ENCODE data around the gene ISCA1. TPM values are rescaled to one million over a fixed set of nuclear protein-coding genes. Genes with fewer than 3 reads are reported as not detected.

Gene ISCA1
- total RNA-seq, 1 donor from 2014 or later, result 26.4 TPM

GRCh38 chr9:86257391-86257790 lies 24.9 kb downstream of the ISCA1 start:
- Histone ChIP-seq H3K27me3 (ENCODE audit: control insufficient read depth, insufficient read depth, low read length) (no peaks in the 10 kb centered on the region), H3K4me3 (ENCODE audit: low read depth, low read length) (no peak overlapping the region), H3K36me3 (ENCODE audit: control insufficient read depth, insufficient read depth, low read length) (no peaks in the 10 kb centered on the region)
- no peak for TF ChIP-seq CTCF (IDR thresholded peaks at IDR 0.05; ENCODE audit: insufficient read depth, low read length, poor library complexity, severe bottlenecking)
- no peak for DNase-seq (ENCODE audit: low read depth)

GRCh38 chr9:86256653-86257052 lies 25.7 kb downstream of the ISCA1 start:
- H3K27me3 ChIP-seq (ENCODE audit: control insufficient read depth, insufficient read depth, low read length), result no peaks in the 10 kb centered on the region
- H3K4me3 ChIP-seq (ENCODE audit: low read depth, low read length), result no peak overlapping the region
- no peak for DNase-seq (ENCODE audit: low read depth)
- no peaks in the 10 kb centered on the region for H3K36me3 ChIP-seq (ENCODE audit: control insufficient read depth, insufficient read depth, low read length)
- TF ChIP-seq CTCF (IDR thresholded peaks at IDR 0.05; ENCODE audit: insufficient read depth, low read length, poor library complexity, severe bottlenecking), result no peak

GRCh38 chr9:86253577-86253976 lies 28.8 kb downstream of the ISCA1 start:
- no peak for TF ChIP-seq CTCF (IDR thresholded peaks at IDR 0.05; ENCODE audit: insufficient read depth, low read length, poor library complexity, severe bottlenecking)
- Histone ChIP-seq H3K27me3 (ENCODE audit: control insufficient read depth, insufficient read depth, low read length) (no peaks in the 10 kb centered on the region), H3K4me3 (ENCODE audit: low read depth, low read length) (no peak overlapping the region), H3K36me3 (ENCODE audit: control insufficient read depth, insufficient read depth, low read length) (no peaks in the 10 kb centered on the region)
- no peak for DNase-seq (ENCODE audit: low read depth)

- no peak for TF ChIP-seq CTCF (IDR thresholded peaks at IDR 0.05; ENCODE audit: insufficient read depth, low read length, poor library complexity, severe bottlenecking)
- Histone ChIP-seq H3K4me3 (ENCODE audit: low read depth, low read length) (no peak overlapping the region), H3K36me3 (ENCODE audit: control insufficient read depth, insufficient read depth, low read length) (no peaks in the 10 kb centered on the region), H3K27me3 (ENCODE audit: control insufficient read depth, insufficient read depth, low read length) (no peaks in the 10 kb centered on the region)
- no peak for DNase-seq (ENCODE audit: low read depth)
These were observed 29.5 kb downstream of the ISCA1 start for GRCh38 chr9:86252870-86253269.

GRCh38 chr9:86250123-86250522 lies 32.2 kb downstream of the ISCA1 start:
- Histone ChIP-seq H3K4me3 (ENCODE audit: low read depth, low read length) (no peak overlapping the region), H3K36me3 (ENCODE audit: control insufficient read depth, insufficient read depth, low read length) (no peaks in the 10 kb centered on the region), H3K27me3 (ENCODE audit: control insufficient read depth, insufficient read depth, low read length) (no peaks in the 10 kb centered on the region)
- TF ChIP-seq CTCF (IDR thresholded peaks at IDR 0.05; ENCODE audit: insufficient read depth, low read length, poor library complexity, severe bottlenecking), result no peak
- DNase-seq (ENCODE audit: low read depth), result no peak

- TF ChIP-seq CTCF (IDR thresholded peaks at IDR 0.05; ENCODE audit: insufficient read depth, low read length, poor library complexity, severe bottlenecking), result no peak
These were observed 33.6 kb downstream of the ISCA1 start for GRCh38 chr9:86248746-86249145.

More at GRCh38 chr9:86248746-86249145, 33.6 kb downstream of the ISCA1 start:
- Histone ChIP-seq H3K27me3 (ENCODE audit: control insufficient read depth, insufficient read depth, low read length) (no peaks in the 10 kb centered on the region), H3K4me3 (ENCODE audit: low read depth, low read length) (no peak overlapping the region), H3K36me3 (ENCODE audit: control insufficient read depth, insufficient read depth, low read length) (no peaks in the 10 kb centered on the region)
- DNase-seq (ENCODE audit: low read depth), result no peak
